Neural cell (in vitro differentiated cells): ENCODE data around the gene UBAC2. TPM values are rescaled to one million over a fixed set of nuclear protein-coding genes. Genes with fewer than 3 reads are reported as not detected.

Experiments
- H2AFZ ChIP-seq: fragments of 200-600, 300-800 bp; sonication (generic), shearing (Covaris generic); 2 replicates; pipeline ENCODE4 v1.6.0; 2014; ENCODE audit warnings: low read depth, mild to moderate bottlenecking, antibody characterized with exemption, low read length, moderate library complexity
- H3F3A ChIP-seq: fragments of 200-600 bp; shearing (Covaris generic); 2 replicates; pipeline ENCODE4 v1.6.1; 2016; ENCODE audit warnings: mild to moderate bottlenecking, moderate library complexity, mixed read lengths, antibody characterized with exemption, low read length; ENCODE audit not compliant: insufficient read depth, poor library complexity, severe bottlenecking
- H3K27ac ChIP-seq: fragments of 200-600, 300-800 bp; sonication (generic), shearing (Covaris generic); 2 replicates; pipeline ENCODE4 v1.5.1; 2014; ENCODE audit warnings: mild to moderate bottlenecking, low read length, moderate library complexity
- H3K27me3 ChIP-seq: fragments of 300-800, 200-600 bp; sonication (generic), shearing (Covaris generic); 2 replicates; pipeline ENCODE4 v1.6.0; 2014; ENCODE audit warnings: mild to moderate bottlenecking, low read depth, low read length, moderate library complexity; ENCODE audit not compliant: insufficient read depth
- H3K36me3 ChIP-seq: fragments of 300-800, 200-600 bp; sonication (generic), shearing (Covaris generic); 2 replicates; pipeline ENCODE4 v1.5.1; 2014; ENCODE audit warnings: mild to moderate bottlenecking, antibody characterized with exemption, low read length, moderate library complexity; ENCODE audit not compliant: insufficient read depth
- H3K4me2 ChIP-seq: fragments of 300-800, 200-600 bp; sonication (generic), shearing (Covaris generic); 2 replicates; pipeline ENCODE4 v1.6.0; 2014; ENCODE audit warnings: mild to moderate bottlenecking, low read length
- H3K4me3 ChIP-seq: fragments of 300-800, 200-600 bp; sonication (generic), shearing (Covaris generic); 2 replicates; pipeline ENCODE4 v1.5.1; 2014; ENCODE audit warnings: mild to moderate bottlenecking, low read length, moderate library complexity
- H3K79me2 ChIP-seq: fragments of 200-600 bp; shearing (Covaris generic); replicated peaks from 2 replicates; pipeline ENCODE4 v1.6.0; 2014; ENCODE audit warnings: mild to moderate bottlenecking, low read length, moderate library complexity; ENCODE audit not compliant: insufficient read depth
- H3K9ac ChIP-seq: fragments of 300-800, 200-600 bp; sonication (generic), shearing (Covaris generic); 2 replicates; pipeline ENCODE4 v1.6.1; 2016; ENCODE audit warnings: mild to moderate bottlenecking, low read length, mixed read lengths
- H3K9me2 ChIP-seq: fragments of 200-600 bp; shearing (Covaris generic); 2 replicates; pipeline ENCODE4 v1.6.1; 2016; ENCODE audit warnings: mild to moderate bottlenecking, low read length, mixed read lengths; ENCODE audit not compliant: insufficient read depth
- H3K9me3 ChIP-seq: fragments of 200-600, 300-800 bp; sonication (generic), shearing (Covaris generic); 2 replicates; pipeline ENCODE4 v1.6.1; 2016; ENCODE audit warnings: mild to moderate bottlenecking, mixed run types, low read length, moderate library complexity, mixed read lengths
- H4K20me1 ChIP-seq: fragments of 200-600 bp; shearing (Covaris generic); 2 replicates; pipeline ENCODE4 v1.6.1; 2016; ENCODE audit warnings: mild to moderate bottlenecking, mixed run types; ENCODE audit not compliant: insufficient read depth
- EP300 ChIP-seq: fragments of 450-650 bp; conservative IDR thresholded peaks from 2 replicates; pipeline ENCODE4 v1.6.1; 2014; ENCODE audit warnings: antibody characterized with exemption, mild to moderate bottlenecking, moderate library complexity; ENCODE audit not compliant: poor library complexity, severe bottlenecking
- EZH2 ChIP-seq: fragments of 200-600, 300-800 bp; shearing (Covaris generic), sonication (generic); IDR thresholded peaks from 2 replicates; pipeline ENCODE4 v1.6.1; 2014; ENCODE audit warnings: antibody characterized with exemption, low read length, borderline replicate concordance, mild to moderate bottlenecking; ENCODE audit not compliant: insufficient read depth, poor library complexity, severe bottlenecking
- MXI1 ChIP-seq: fragments of 450-650 bp; conservative IDR thresholded peaks from 2 replicates; pipeline ENCODE4 v1.6.1; 2014; ENCODE audit warnings: antibody characterized with exemption, mild to moderate bottlenecking; ENCODE audit not compliant: poor library complexity, severe bottlenecking
- POLR2AphosphoS5 ChIP-seq: IDR thresholded peaks from 2 replicates; pipeline ENCODE4 v1.6.1; 2012
- RAD21 ChIP-seq: fragments of 450-650 bp; conservative IDR thresholded peaks from 2 replicates; pipeline ENCODE4 v1.6.1; 2014; ENCODE audit warnings: antibody characterized with exemption, mild to moderate bottlenecking, moderate library complexity
- SMC3 ChIP-seq: fragments of 450-650 bp; conservative IDR thresholded peaks from 2 replicates; pipeline ENCODE4 v1.6.1; 2014; ENCODE audit warnings: antibody characterized with exemption, mild to moderate bottlenecking, moderate library complexity; ENCODE audit not compliant: poor library complexity
- TAF1 ChIP-seq: IDR thresholded peaks from 2 replicates; pipeline ENCODE4 v1.6.1; 2012; ENCODE audit warnings: low read depth
- polyA plus RNA-seq: library from polyadenylated mRNA; depleted of rRNA; stranded (reverse); fragments of >200 nt; gene quantifications from 2 replicates; pipeline ENCODE4 v1.2.3, GENCODE V29; 2014
- TF ChIP-seq, protein P1 (sequence below): IDR thresholded peaks from 2 replicates; pipeline ENCODE4 v1.6.1; 2012; ENCODE audit warnings: borderline replicate concordance
- TF ChIP-seq, protein P2 (sequence below): fragments of 450-650 bp; IDR thresholded peaks from 2 replicates; pipeline ENCODE4 v1.5.1; 2014; ENCODE audit warnings: antibody characterized with exemption, mild to moderate bottlenecking, moderate library complexity; ENCODE audit not compliant: poor library complexity, severe bottlenecking

UBAC2 gene
- polyA plus RNA-seq, 1 donor from 2014 or later, result 56.9 TPM

DNA sequence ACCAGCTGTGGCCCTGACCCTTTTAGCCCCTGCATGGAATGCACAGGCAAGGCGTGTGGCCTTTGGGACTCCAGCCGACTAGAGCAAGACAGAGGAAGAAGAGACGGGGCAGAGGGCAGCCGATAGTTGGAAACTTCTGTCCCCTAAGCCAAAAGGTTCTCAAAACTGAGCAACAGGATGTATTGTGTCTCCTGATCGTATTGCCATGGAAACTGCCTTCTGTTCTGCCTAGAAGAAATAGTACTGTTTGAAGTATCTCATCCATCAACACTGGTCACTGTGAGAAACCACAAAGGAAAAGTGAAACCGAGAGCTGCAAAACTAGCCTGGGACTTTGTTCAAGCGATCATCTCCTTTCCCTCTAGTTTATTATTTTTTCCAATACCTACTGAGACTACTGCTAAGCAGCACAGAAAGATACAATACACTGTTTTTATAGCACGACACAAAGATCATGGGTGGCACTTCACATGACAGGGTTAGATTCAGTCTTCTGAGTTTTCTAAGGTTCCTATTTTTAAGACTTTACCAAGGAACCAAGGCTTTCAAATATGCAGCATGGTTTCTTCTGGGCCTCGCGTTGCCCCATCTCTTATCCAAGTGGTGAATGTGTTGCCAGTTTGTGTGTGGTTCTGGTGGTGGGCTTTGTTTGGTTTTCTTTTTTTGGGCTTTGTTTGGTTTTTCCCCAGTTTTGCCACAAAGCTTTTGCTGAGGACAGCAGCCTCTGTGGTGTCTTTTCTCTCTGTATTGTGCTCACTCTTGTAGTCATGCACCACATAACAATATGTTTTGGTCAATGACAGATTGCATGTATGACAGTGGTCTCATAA, 155.8 kb downstream of the UBAC2 start:
- Histone ChIP-seq H3K79me2 (no peaks in the 10 kb centered on the region), H3K27ac (no peak overlapping the region), H3K4me3 (no peak overlapping the region), H3K9ac (no peak overlapping the region), H3K36me3 (no peaks in the 10 kb centered on the region), H2AFZ (no peak overlapping the region), H3K4me2 (no peak overlapping the region), H3F3A (no peaks in the 10 kb centered on the region), H3K9me3 (no peaks in the 10 kb centered on the region), H3K9me2 (no peaks in the 10 kb centered on the region), H4K20me1 (no peaks in the 10 kb centered on the region), H3K27me3 (no peaks in the 10 kb centered on the region)
- TF ChIP-seq, protein P1, sequence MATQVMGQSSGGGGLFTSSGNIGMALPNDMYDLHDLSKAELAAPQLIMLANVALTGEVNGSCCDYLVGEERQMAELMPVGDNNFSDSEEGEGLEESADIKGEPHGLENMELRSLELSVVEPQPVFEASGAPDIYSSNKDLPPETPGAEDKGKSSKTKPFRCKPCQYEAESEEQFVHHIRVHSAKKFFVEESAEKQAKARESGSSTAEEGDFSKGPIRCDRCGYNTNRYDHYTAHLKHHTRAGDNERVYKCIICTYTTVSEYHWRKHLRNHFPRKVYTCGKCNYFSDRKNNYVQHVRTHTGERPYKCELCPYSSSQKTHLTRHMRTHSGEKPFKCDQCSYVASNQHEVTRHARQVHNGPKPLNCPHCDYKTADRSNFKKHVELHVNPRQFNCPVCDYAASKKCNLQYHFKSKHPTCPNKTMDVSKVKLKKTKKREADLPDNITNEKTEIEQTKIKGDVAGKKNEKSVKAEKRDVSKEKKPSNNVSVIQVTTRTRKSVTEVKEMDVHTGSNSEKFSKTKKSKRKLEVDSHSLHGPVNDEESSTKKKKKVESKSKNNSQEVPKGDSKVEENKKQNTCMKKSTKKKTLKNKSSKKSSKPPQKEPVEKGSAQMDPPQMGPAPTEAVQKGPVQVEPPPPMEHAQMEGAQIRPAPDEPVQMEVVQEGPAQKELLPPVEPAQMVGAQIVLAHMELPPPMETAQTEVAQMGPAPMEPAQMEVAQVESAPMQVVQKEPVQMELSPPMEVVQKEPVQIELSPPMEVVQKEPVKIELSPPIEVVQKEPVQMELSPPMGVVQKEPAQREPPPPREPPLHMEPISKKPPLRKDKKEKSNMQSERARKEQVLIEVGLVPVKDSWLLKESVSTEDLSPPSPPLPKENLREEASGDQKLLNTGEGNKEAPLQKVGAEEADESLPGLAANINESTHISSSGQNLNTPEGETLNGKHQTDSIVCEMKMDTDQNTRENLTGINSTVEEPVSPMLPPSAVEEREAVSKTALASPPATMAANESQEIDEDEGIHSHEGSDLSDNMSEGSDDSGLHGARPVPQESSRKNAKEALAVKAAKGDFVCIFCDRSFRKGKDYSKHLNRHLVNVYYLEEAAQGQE, result no peak
- TF ChIP-seq EZH2 (no peak), TAF1 (no peak), SMC3 (no peak), EP300 (no peak)

DNA sequence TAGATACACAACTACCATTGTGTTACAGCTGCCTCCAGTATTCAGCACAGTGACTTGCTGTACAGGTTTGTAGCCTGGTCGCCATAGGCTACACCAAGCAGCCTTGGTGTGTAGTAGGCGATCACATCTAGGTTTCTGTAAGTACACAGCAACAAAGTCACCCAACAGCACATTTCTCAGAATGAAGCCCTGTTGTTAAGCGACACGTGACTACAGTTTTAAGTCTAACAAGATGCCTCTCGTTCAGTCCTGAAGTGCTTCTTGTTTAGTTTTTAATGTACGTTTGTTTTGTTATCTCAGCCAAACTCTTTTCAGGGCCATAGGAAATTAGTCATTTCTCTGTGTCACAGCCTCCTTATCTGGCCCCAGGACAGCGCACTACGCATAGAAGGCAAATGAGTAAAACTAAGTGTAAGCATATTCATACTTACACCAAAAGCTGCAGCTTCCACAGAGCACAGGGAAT, 156.5 kb downstream of the UBAC2 start:
- Histone ChIP-seq H3K9me2 (no peaks in the 10 kb centered on the region), H4K20me1 (no peaks in the 10 kb centered on the region), H3K4me2 (no peak overlapping the region), H3K36me3 (no peaks in the 10 kb centered on the region), H3K27ac (no peak overlapping the region), H3K79me2 (no peaks in the 10 kb centered on the region), H3K4me3 (no peak overlapping the region), H2AFZ (no peak overlapping the region), H3K9me3 (no peaks in the 10 kb centered on the region), H3F3A (no peaks in the 10 kb centered on the region), H3K9ac (no peak overlapping the region), H3K27me3 (no peaks in the 10 kb centered on the region)
- TF ChIP-seq MXI1 (no peak), SMC3 (no peak), RAD21 (no peak), POLR2AphosphoS5 (no peak), TAF1 (no peak), EZH2 (no peak), EP300 (no peak)
- TF ChIP-seq, protein P2, sequence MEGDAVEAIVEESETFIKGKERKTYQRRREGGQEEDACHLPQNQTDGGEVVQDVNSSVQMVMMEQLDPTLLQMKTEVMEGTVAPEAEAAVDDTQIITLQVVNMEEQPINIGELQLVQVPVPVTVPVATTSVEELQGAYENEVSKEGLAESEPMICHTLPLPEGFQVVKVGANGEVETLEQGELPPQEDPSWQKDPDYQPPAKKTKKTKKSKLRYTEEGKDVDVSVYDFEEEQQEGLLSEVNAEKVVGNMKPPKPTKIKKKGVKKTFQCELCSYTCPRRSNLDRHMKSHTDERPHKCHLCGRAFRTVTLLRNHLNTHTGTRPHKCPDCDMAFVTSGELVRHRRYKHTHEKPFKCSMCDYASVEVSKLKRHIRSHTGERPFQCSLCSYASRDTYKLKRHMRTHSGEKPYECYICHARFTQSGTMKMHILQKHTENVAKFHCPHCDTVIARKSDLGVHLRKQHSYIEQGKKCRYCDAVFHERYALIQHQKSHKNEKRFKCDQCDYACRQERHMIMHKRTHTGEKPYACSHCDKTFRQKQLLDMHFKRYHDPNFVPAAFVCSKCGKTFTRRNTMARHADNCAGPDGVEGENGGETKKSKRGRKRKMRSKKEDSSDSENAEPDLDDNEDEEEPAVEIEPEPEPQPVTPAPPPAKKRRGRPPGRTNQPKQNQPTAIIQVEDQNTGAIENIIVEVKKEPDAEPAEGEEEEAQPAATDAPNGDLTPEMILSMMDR, result no peak
- TF ChIP-seq, protein P1, result no peak
